Cardiac fibroblast (primary cell): ENCODE results near the gene MAGI1.
A peak's percentile ranks its signal among the peaks of the same experiment; 100 is the strongest.

ENCODE experiments used
- DNase-seq, 2 donors: peaks; one replicate each; pipeline versions ENCODE4 v3.0.0 to v3.0.0-alpha.2; 2010; ENCODE audit warnings: low read depth in 2 of 2
- H3K4me3 ChIP-seq, 2 donors: replicated peaks in 1 of 2; 1 replicate in 1 of 2; 2 replicates in 1 of 2; pipeline ENCODE4 v1.5.1; 2011; ENCODE audit warnings: low read depth in 2 of 2, low read length in 2 of 2, mild to moderate bottlenecking in 2 of 2, moderate library complexity in 1 of 2
- CTCF ChIP-seq: IDR thresholded peaks from one replicate; pipeline ENCODE4 v1.5.1; 2011; ENCODE audit warnings: low read depth, mild to moderate bottlenecking, low read length, inconsistent platforms

The MAGI1 gene

DNA sequence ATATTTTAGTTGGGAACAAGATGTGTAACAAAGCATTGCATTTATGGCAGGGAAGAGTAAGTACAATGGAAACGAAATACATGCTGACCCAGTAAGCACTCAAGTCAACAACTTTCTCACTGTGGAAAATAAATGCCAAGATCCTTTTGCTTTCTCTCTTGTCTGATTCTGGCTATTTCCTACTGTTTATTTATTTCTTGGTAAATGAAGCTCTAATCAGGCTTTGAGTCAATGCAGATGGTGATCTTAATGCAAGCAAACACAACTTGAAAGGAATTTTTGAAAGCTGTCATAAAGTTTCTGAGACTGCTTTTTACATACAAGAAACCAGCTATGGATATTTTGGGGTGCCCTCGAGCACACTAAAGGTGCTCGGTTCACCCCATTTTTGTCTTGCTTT is 624.8 kb downstream of the MAGI1 start:
- TF ChIP-seq CTCF = no peak
- H3K4me3 ChIP-seq = no peak overlapping the region
- no peak for DNase-seq

DNA sequence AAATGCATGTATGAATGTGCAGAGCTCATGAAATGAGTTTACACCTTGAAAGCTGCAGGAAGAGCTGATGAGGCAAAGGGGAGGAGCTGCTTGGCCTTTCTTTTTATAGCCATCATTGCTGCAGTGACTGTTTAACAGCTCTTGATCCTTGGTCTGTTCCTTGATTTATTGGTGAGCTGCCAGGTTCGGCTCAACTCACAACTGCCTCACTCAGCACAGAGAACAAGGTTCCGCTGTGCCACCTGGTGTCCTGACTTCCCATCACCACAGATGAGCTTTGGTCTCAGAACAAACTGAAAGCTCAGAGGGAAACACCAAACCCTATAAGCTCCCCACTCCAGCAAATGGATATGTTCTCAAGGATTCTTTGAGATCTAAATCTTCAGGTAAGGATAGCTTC is 626.1 kb downstream of the MAGI1 start:
- H3K4me3 ChIP-seq = no peak overlapping the region
- peak in 1 of 2 donors; percentile 10 for DNase-seq
- no peak for TF ChIP-seq CTCF

GRCh38 chr3:65411367-65411766 is 627.4 kb downstream of the MAGI1 start:
- DNase-seq = peak in 1 of 2 donors; percentile 13
- TF ChIP-seq CTCF = no peak
- H3K4me3 ChIP-seq = no peak overlapping the region

- DNase-seq = no peak
- no peak overlapping the region for H3K4me3 ChIP-seq
- TF ChIP-seq CTCF = no peak
Measured at GRCh38 chr3:65409176-65409569, 629.5 kb downstream of the MAGI1 start.

GRCh38 chr3:65408531-65409175 is 630.1 kb downstream of the MAGI1 start:
- no peak for TF ChIP-seq CTCF
- peak in 1 of 2 donors; percentile 17 for DNase-seq
- no peak overlapping the region for H3K4me3 ChIP-seq

DNA sequence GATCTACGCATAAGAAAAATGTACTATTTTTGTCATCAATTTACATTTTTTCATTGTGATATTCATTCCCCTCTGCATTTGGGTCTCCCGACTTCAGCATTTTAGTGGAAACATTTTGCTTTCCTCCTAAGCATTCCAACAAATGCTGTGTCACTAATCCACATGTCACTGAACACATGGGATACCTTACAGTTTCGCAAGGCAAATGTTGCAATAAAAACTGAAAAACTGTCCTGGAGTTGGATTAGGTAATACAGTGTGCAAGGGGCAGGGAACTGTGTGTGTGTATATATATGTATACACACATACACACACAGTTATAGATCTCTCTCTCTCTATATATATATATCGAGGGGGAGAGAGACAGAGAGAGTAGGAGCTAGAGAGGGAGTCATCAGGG is 632.2 kb downstream of the MAGI1 start:
- H3K4me3 ChIP-seq = no peak overlapping the region
- TF ChIP-seq CTCF = no peak
- DNase-seq = peak; percentile 32 to 59

- TF ChIP-seq CTCF = no peak
- no peak overlapping the region for H3K4me3 ChIP-seq
- DNase-seq = peak; percentile 71 to 86
Measured at GRCh38 chr3:65402597-65402996, 636.1 kb downstream of the MAGI1 start.
